Measurements from ENCODE around the gene ALDH3B2.

ALDH3B2 gene

GRCh38 chr11:67644042-67644441 lies 30.4 kb downstream of the ALDH3B2 start:
- no peak for DNase-seq (ENCODE audit: extremely low read depth, low read depth)
- peak; percentile 22 for TF ChIP-seq CTCF (IDR thresholded peaks at IDR 0.05; ENCODE audit: low read depth, low read length, missing control alignments)
- H3K4me3 ChIP-seq (replicated peaks; ENCODE audit: low read depth, low read length) = no peak overlapping the region

- H3K4me3 ChIP-seq (replicated peaks; ENCODE audit: low read depth, low read length) = no peak overlapping the region
- no peak for TF ChIP-seq CTCF (IDR thresholded peaks at IDR 0.05; ENCODE audit: low read depth, low read length, missing control alignments)
- DNase-seq (ENCODE audit: extremely low read depth, low read depth) = no peak
These were observed 32.0 kb downstream of the ALDH3B2 start for GRCh38 chr11:67642173-67643120.

GRCh38 chr11:67641338-67642172 lies 32.9 kb downstream of the ALDH3B2 start:
- H3K4me3 ChIP-seq (replicated peaks; ENCODE audit: low read depth, low read length) = no peak overlapping the region
- TF ChIP-seq CTCF (IDR thresholded peaks at IDR 0.05; ENCODE audit: low read depth, low read length, missing control alignments) = no peak
- no peak for DNase-seq (ENCODE audit: extremely low read depth, low read depth)

- TF ChIP-seq CTCF (IDR thresholded peaks at IDR 0.05; ENCODE audit: low read depth, low read length, missing control alignments) = no peak
- no peak overlapping the region for H3K4me3 ChIP-seq (replicated peaks; ENCODE audit: low read depth, low read length)
- DNase-seq (ENCODE audit: extremely low read depth, low read depth) = no peak
These were observed 33.6 kb downstream of the ALDH3B2 start for GRCh38 chr11:67640758-67641337.

GRCh38 chr11:67640021-67640757 lies 34.2 kb downstream of the ALDH3B2 start:
- no peak for DNase-seq (ENCODE audit: extremely low read depth, low read depth)

More at GRCh38 chr11:67640021-67640757, 34.2 kb downstream of the ALDH3B2 start:
- TF ChIP-seq CTCF (IDR thresholded peaks at IDR 0.05; ENCODE audit: low read depth, low read length, missing control alignments) = peak; percentile 64
- H3K4me3 ChIP-seq (replicated peaks; ENCODE audit: low read depth, low read length) = no peak overlapping the region
